Lower lobe of right lung (tissue), 2 donors: Measurements from ENCODE around the gene CATSPERB. TPM values are rescaled to one million over a fixed set of nuclear protein-coding genes. Genes with fewer than 3 reads are reported as not detected.

Source experiments
- ATAC-seq, 2 donors: fragments of 200-7000 bp; cut with Tn5 transposase; one replicate each; pipeline ENCODE4 v1.9.1; 2020 to 2022; ENCODE audit warnings: mild to moderate bottlenecking in 2 of 2, moderate library complexity in 2 of 2
- DNase-seq: peaks from one replicate; pipeline ENCODE4 v3.0.0-alpha.2; 2020
- H3K27ac ChIP-seq: fragments of 200-600 bp; one replicate; pipeline ENCODE4 v1.8.0; 2022
- H3K27me3 ChIP-seq: fragments of 200-600 bp; one replicate; pipeline ENCODE4 v1.8.0; 2022; ENCODE audit warnings: low read depth
- H3K36me3 ChIP-seq: fragments of 200-600 bp; one replicate; pipeline ENCODE4 v1.8.0; 2022; ENCODE audit warnings: mild to moderate bottlenecking
- H3K4me1 ChIP-seq: fragments of 200-600 bp; one replicate; pipeline ENCODE4 v1.8.0; 2022
- H3K4me3 ChIP-seq: fragments of 200-600 bp; one replicate; pipeline ENCODE4 v1.8.0; 2022; ENCODE audit warnings: mild to moderate bottlenecking
- H3K9me3 ChIP-seq: fragments of 200-600 bp; one replicate; pipeline ENCODE4 v1.8.0; 2022
- CTCF ChIP-seq: fragments of 200-600 bp; IDR thresholded peaks from one replicate; pipeline ENCODE4 v1.8.0; 2022; ENCODE audit warnings: antibody characterized with exemption, mild to moderate bottlenecking
- intact Hi-C: fragments of 100-400 bp; cut with DNase I; formaldehyde crosslinking; loops from one replicate; pipeline ENCODE4 v1.11.0; 2022
- total RNA-seq: library from RNA; stranded (reverse); fragmentation: NEBNext Ultra II Directional; extraction: Animal tissue kit (Norgen Biotek cat#: 25700); gene quantifications from one replicate; pipeline ENCODE4 v1.2.1, GENCODE V29; 2021
- donor health status: DM: no; HTN: yes; CAD: no; lungs with severe emphysema.

The CATSPERB gene
- total RNA-seq, 1 donor from 2014 or later: 2.8 TPM

GRCh38 chr14:91575469-91576208, 156.2 kb downstream of the CATSPERB start:
- no peak for ATAC-seq
- H3K9me3 ChIP-seq: no peaks in the 10 kb centered on the region

GRCh38 chr14:91573894-91574837, 157.7 kb downstream of the CATSPERB start:
- DNase-seq (peak; percentile 72), ATAC-seq (peak; percentile 89 to 91)
- Histone ChIP-seq H3K36me3 (no peaks in the 10 kb centered on the region), H3K27ac (no peak overlapping the region), H3K9me3 (no peaks in the 10 kb centered on the region), H3K4me3 (peak overlapping the region; percentile 54), H3K27me3 (peaks cover 12% of the 10 kb centered on the region), H3K4me1 (peaks cover 8% of the 10 kb centered on the region)
- TF ChIP-seq CTCF: no peak
- intact Hi-C loops: no loop called here

More at GRCh38 chr14:91575469-91576208, 156.2 kb downstream of the CATSPERB start:
- Histone ChIP-seq H3K36me3 (no peaks in the 10 kb centered on the region), H3K27me3 (peaks cover 12% of the 10 kb centered on the region), H3K27ac (no peak overlapping the region), H3K4me1 (peaks cover 8% of the 10 kb centered on the region), H3K4me3 (no peak overlapping the region)
- intact Hi-C loops: no loop called here
- DNase-seq: no peak
- TF ChIP-seq CTCF: no peak

- intact Hi-C loops: no loop called here
- no peak for DNase-seq
- no peak for TF ChIP-seq CTCF
- Histone ChIP-seq H3K9me3 (no peaks in the 10 kb centered on the region), H3K36me3 (no peaks in the 10 kb centered on the region), H3K4me3 (no peak overlapping the region), H3K4me1 (peaks cover 8% of the 10 kb centered on the region), H3K27me3 (peaks cover 12% of the 10 kb centered on the region), H3K27ac (no peak overlapping the region)
- no peak for ATAC-seq
Observed at GRCh38 chr14:91573528-91573893, 158.4 kb downstream of the CATSPERB start.

- ATAC-seq (no peak), DNase-seq (no peak)
- intact Hi-C loops: no loop called here
- H3K9me3 ChIP-seq: no peaks in the 10 kb centered on the region
- H3K27ac ChIP-seq: no peak overlapping the region
- H3K36me3 ChIP-seq: no peaks in the 10 kb centered on the region
- H3K27me3 ChIP-seq: peaks cover 11% of the 10 kb centered on the region
- H3K4me3 ChIP-seq: no peak overlapping the region
- no peak for TF ChIP-seq CTCF
- peaks cover 8% of the 10 kb centered on the region for H3K4me1 ChIP-seq
Observed at GRCh38 chr14:91570021-91570420, 161.9 kb downstream of the CATSPERB start.

GRCh38 chr14:91569301-91569700, 162.6 kb downstream of the CATSPERB start:
- no peak for ATAC-seq
- no peaks in the 10 kb centered on the region for H3K36me3 ChIP-seq
- TF ChIP-seq CTCF: no peak
- intact Hi-C loops: no loop called here
- peaks cover 4% of the 10 kb centered on the region for H3K27me3 ChIP-seq
- no peaks in the 10 kb centered on the region for H3K9me3 ChIP-seq
- H3K4me1 ChIP-seq: peaks cover 5% of the 10 kb centered on the region
- no peak for DNase-seq
- no peak overlapping the region for H3K4me3 ChIP-seq
- H3K27ac ChIP-seq: no peak overlapping the region
